AG04449 (cell line): Measurements from ENCODE around the gene GPANK1.

Experiments
- CTCF ChIA-PET: fragments of 350-600 bp; formaldehyde crosslinking; extraction: SDS; loops from one replicate; lab custom pipeline; 2021; ENCODE audit warnings: antibody characterized with exemption; lab: Yijun Ruan, JAX
- POLR2A ChIA-PET: fragments of 400-600, 350-600 bp; formaldehyde crosslinking; extraction: SDS; loops from one replicate; lab custom pipeline; 2020; ENCODE audit warnings: antibody characterized with exemption, inconsistent platforms; lab: Yijun Ruan, JAX
- DNase-seq: peaks from one replicate; pipeline ENCODE4 v3.0.0-alpha.2; 2010; ENCODE audit warnings: low read depth, low spot score
- H3K4me3 ChIP-seq: 2 replicates; pipeline ENCODE4 v1.5.1; 2011; ENCODE audit warnings: low read depth, mild to moderate bottlenecking, control low read depth, low read length
- CTCF ChIP-seq: IDR thresholded peaks from one replicate; pipeline ENCODE4 v1.5.1; 2011; ENCODE audit warnings: mild to moderate bottlenecking, moderate library complexity, low read length, control low read depth, inconsistent platforms; ENCODE audit not compliant: insufficient read depth; ENCODE audit errors: missing control alignments

The GPANK1 gene

GRCh38 chr6:31683591-31683990, 18.8 kb upstream of the GPANK1 start:
- no peak for TF ChIP-seq CTCF
- no peak for DNase-seq
- ChIA-PET CTCF (interaction anchor here (1.5 to 2.4 kb wide), 2 partner anchors 124 to 268 kb away, joined by 3 to 9 read pairs; partner anchors contain the start of gene LSM2), POLR2A (interaction anchor here (1.4 kb wide), 1 partner anchor 143 kb away, joined by 5 read pairs; no protein-coding TSS in a partner anchor)
- no peak overlapping the region for H3K4me3 ChIP-seq

GRCh38 chr6:31681135-31681671, 16.4 kb upstream of the GPANK1 start:
- DNase-seq = no peak

GRCh38 chr6:31680226-31681134, 15.7 kb upstream of the GPANK1 start, which contains the start of gene LY6G5C:
Gene LY6G5C, minus strand, starts transcription at chr6:31681067. Its CDS starts 694 bp downstream, at chr6:31680373.
- H3K4me3 ChIP-seq = peak within 1 kb of the TSS; percentile 58
- ChIA-PET POLR2A (interaction anchor here (0.6 to 1.1 kb wide), 3 partner anchors 67 to 147 kb away, joined by 3 to 4 read pairs (median 4); partner anchors contain the start of gene HSPA1B), CTCF (interaction anchor here (0.6 to 4.9 kb wide), 33 partner anchors 8 to 276 kb away, joined by 3 to 60 read pairs (median 5); partner anchors contain the start of genes ABHD16A, C6orf47, GPANK1 and HSPA1B)
- TF ChIP-seq CTCF = peak; percentile 78
- peak; percentile 64 for DNase-seq

More at GRCh38 chr6:31681135-31681671, 16.4 kb upstream of the GPANK1 start:
- CTCF ChIA-PET = interaction anchor here (0.6 to 4.9 kb wide), 23 partner anchors 10 to 275 kb away, joined by 3 to 60 read pairs (median 6); partner anchors contain the start of genes ABHD16A, C6orf47, GPANK1 and HSPA1B
- TF ChIP-seq CTCF = peak; percentile 21
- H3K4me3 ChIP-seq = peak overlapping the region; percentile 58
- POLR2A ChIA-PET = interaction anchor here (0.6 kb wide), 1 partner anchor 66 kb away, joined by 4 read pairs; no protein-coding TSS in a partner anchor

- ChIA-PET CTCF (interaction anchor here (0.8 to 4.9 kb wide), 8 partner anchors 10 to 274 kb away, joined by 3 to 60 read pairs (median 8); partner anchors contain the start of gene NEU1), POLR2A (no interaction called here)
- no peak overlapping the region for H3K4me3 ChIP-seq
- no peak for DNase-seq
- no peak for TF ChIP-seq CTCF
Measured at GRCh38 chr6:31677955-31678354, 13.2 kb upstream of the GPANK1 start.

GRCh38 chr6:31676904-31677303, 12.1 kb upstream of the GPANK1 start:
- TF ChIP-seq CTCF = no peak
- CTCF ChIA-PET = interaction anchor here (0.9 to 4.9 kb wide), 4 partner anchors 93 to 275 kb away, joined by 3 to 60 read pairs (median 12); no protein-coding TSS in a partner anchor
- POLR2A ChIA-PET = no interaction called here
- no peak for DNase-seq
- H3K4me3 ChIP-seq = no peak overlapping the region
